CD8-positive, alpha-beta memory T cell (primary cell): ENCODE measurements around the gene SYT2. TPM values are rescaled to one million over a fixed set of nuclear protein-coding genes. Genes with fewer than 3 reads are reported as not detected.
A peak's percentile ranks its signal among the peaks of the same experiment; 100 is the strongest.

Source experiments
- CTCF ChIA-PET: fragments of 350-600 bp; sonication (Branson Sonifier 250); formaldehyde crosslinking; loops from one replicate; lab custom pipeline; 2021; ENCODE audit warnings: antibody characterized with exemption; lab: Charles Lee
- POLR2A ChIA-PET: fragments of 350-600 bp; sonication (Branson Sonifier 250); formaldehyde crosslinking; loops from one replicate; lab custom pipeline; 2021; ENCODE audit warnings: antibody characterized with exemption; lab: Charles Lee
- DNase-seq, 5 donors: peaks; one replicate each; pipeline versions ENCODE4 v3.0.0 to v3.0.0-alpha.2; 2020 to 2022; ENCODE audit warnings: mixed read lengths in 1 of 5
- H3K27ac ChIP-seq: one replicate; pipeline ENCODE4 v1.7.0; 2013; ENCODE audit warnings: low read depth, mild to moderate bottlenecking, low read length, moderate library complexity
- H3K27me3 ChIP-seq: 2 replicates; pipeline ENCODE4 v1.7.0; 2013; ENCODE audit warnings: low read length, mild to moderate bottlenecking; ENCODE audit not compliant: insufficient read depth, poor library complexity, severe bottlenecking
- H3K36me3 ChIP-seq: 2 replicates; pipeline ENCODE4 v1.7.0; 2013; ENCODE audit warnings: mild to moderate bottlenecking, low read length, moderate library complexity; ENCODE audit not compliant: insufficient read depth
- H3K4me1 ChIP-seq: 2 replicates; pipeline ENCODE4 v1.7.0; 2013; ENCODE audit warnings: mild to moderate bottlenecking, low read length, moderate library complexity; ENCODE audit not compliant: insufficient read depth
- H3K4me3 ChIP-seq: 2 replicates; pipeline ENCODE4 v1.7.0; 2013; ENCODE audit warnings: mild to moderate bottlenecking, low read length
- H3K9me3 ChIP-seq: 2 replicates; pipeline ENCODE4 v1.7.0; 2013; ENCODE audit warnings: mild to moderate bottlenecking, low read length
- H3K27ac Mint-ChIP-seq, 8 donors: one replicate each; pipeline ENCODE4 v1.8.0; 2020 to 2021; ENCODE audit warnings: mixed read lengths in 8 of 8, mild to moderate bottlenecking in 6 of 8, inconsistent platforms in 3 of 8, moderate library complexity in 3 of 8
- H3K27me3 Mint-ChIP-seq, 2 donors: one replicate each; pipeline ENCODE4 v1.8.0; 2020 to 2021; ENCODE audit warnings: mixed read lengths in 2 of 2, mild to moderate bottlenecking in 1 of 2, moderate library complexity in 1 of 2
- H3K36me3 Mint-ChIP-seq, 3 donors: one replicate each; pipeline ENCODE4 v1.8.0; 2020 to 2021; ENCODE audit warnings: mixed read lengths in 3 of 3, inconsistent platforms in 1 of 3, mild to moderate bottlenecking in 1 of 3
- H3K4me1 Mint-ChIP-seq, 3 donors: one replicate each; pipeline ENCODE4 v1.8.0; 2020 to 2021; ENCODE audit warnings: mixed read lengths in 3 of 3, inconsistent platforms in 1 of 3, mild to moderate bottlenecking in 1 of 3
- H3K4me3 Mint-ChIP-seq, 7 donors: one replicate each; pipeline ENCODE4 v1.8.0; 2020 to 2021; ENCODE audit warnings: mixed read lengths in 7 of 7, mild to moderate bottlenecking in 6 of 7, moderate library complexity in 4 of 7, inconsistent platforms in 2 of 7
- H3K9me3 Mint-ChIP-seq, 5 donors: one replicate each; pipeline ENCODE4 v1.8.0; 2020 to 2022; ENCODE audit warnings: mixed read lengths in 5 of 5, mild to moderate bottlenecking in 3 of 5, moderate library complexity in 2 of 5, inconsistent platforms in 1 of 5
- polyA plus RNA-seq: library from polyadenylated mRNA; unstranded; fragments of 300-500 nt; fragmentation: Illumina TruSeq; gene quantifications from one replicate; pipeline ENCODE4 v1.2.3, GENCODE V29; 2021
- total RNA-seq, 2 experiments: library from RNA; stranded (reverse); gene quantifications; one replicate each; pipeline ENCODE4 v1.2.3, GENCODE V29; 2021

The SYT2 gene
- total and polyA plus RNA-seq, 3 experiments from 2014 or later = not detected

- Histone ChIP-seq H3K36me3 (no peaks in the 10 kb centered on the region), H3K4me1 (no peaks in the 10 kb centered on the region), H3K9me3 (no peaks in the 10 kb centered on the region), H3K4me3 (no peak overlapping the region), H3K27me3 (peaks cover 4% of the 10 kb centered on the region), H3K27ac (no peak overlapping the region)
- Mint-ChIP-seq H3K36me3 (no peaks in the 10 kb centered on the region), H3K27ac (peak overlapping the region in 1 of 8 donors; percentile 57), H3K4me3 (no peak overlapping the region), H3K4me1 (no peaks in the 10 kb centered on the region), H3K9me3 (no peaks in the 10 kb centered on the region), H3K27me3 (peaks cover 15 to 56% of the 10 kb centered on the region in 2 donors)
- ChIA-PET POLR2A (no interaction called here), CTCF (interaction anchor here (1.2 kb wide), 1 partner anchor 22 kb away, joined by 3 read pairs; no protein-coding TSS in a partner anchor)
- no peak for DNase-seq
Measured at GRCh38 chr1:202658251-202658759, 51.9 kb downstream of the SYT2 start.

- H3K4me3 ChIP-seq = no peak overlapping the region
- Mint-ChIP-seq H3K36me3 (no peaks in the 10 kb centered on the region), H3K9me3 (no peaks in the 10 kb centered on the region), H3K4me1 (no peaks in the 10 kb centered on the region), H3K4me3 (no peak overlapping the region), H3K27ac (no peak overlapping the region), H3K27me3 (peaks cover 15 to 55% of the 10 kb centered on the region in 2 donors)
- no peak overlapping the region for H3K27ac ChIP-seq
- CTCF ChIA-PET = no interaction called here
- POLR2A ChIA-PET = no interaction called here
- no peaks in the 10 kb centered on the region for H3K9me3 ChIP-seq
- H3K4me1 ChIP-seq = no peaks in the 10 kb centered on the region
- DNase-seq = no peak
- H3K36me3 ChIP-seq = no peaks in the 10 kb centered on the region
- peaks cover 4% of the 10 kb centered on the region for H3K27me3 ChIP-seq
Measured at GRCh38 chr1:202656951-202657646, 53.2 kb downstream of the SYT2 start.

DNA sequence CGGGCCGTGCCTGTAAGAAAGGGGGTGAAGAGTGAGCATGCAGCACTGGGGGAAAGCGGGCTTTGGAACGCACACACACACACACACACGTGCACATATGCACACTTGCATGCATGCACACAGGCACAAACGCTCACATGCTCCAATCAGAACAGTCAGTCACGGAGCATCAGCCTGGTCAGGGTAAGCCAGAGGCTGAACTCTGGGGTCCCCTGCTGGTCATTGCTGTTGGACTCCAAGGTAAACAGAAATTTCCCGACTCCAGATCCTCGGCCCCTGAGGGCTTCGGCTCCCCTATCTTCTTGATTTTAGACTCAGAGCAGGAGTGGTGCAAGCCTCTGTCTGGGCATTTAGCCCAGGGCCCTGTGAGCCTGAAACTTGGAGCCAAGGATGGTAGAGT lies 54.2 kb downstream of the SYT2 start:
- H3K27me3 ChIP-seq = peaks cover 4% of the 10 kb centered on the region
- no peaks in the 10 kb centered on the region for H3K36me3 ChIP-seq

DNA sequence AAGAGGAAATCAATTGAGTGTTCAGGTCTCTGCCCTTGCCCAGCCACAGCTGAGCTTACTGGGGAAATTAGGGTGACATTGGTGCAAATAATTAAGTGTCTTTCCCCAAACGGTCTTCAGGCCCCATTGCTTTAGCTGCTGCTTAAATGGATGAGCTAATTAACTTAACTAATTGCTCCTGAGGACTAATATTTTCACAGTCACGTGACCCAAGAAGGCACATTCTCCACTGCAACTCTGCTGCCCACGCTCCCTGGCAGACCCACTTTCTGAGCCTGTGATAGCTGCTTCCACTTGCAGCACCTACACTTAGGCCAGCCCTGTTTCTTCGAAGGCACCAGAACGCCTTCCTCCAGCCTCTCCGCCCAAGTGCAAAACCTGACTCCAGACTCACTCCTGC lies 56.2 kb downstream of the SYT2 start:
- CTCF ChIA-PET = no interaction called here
- no peak overlapping the region for H3K27ac Mint-ChIP-seq
- no peak for DNase-seq
- Histone ChIP-seq H3K36me3 (no peaks in the 10 kb centered on the region), H3K27ac (no peak overlapping the region), H3K27me3 (no peaks in the 10 kb centered on the region), H3K4me1 (no peaks in the 10 kb centered on the region), H3K9me3 (no peaks in the 10 kb centered on the region), H3K4me3 (no peak overlapping the region)
- H3K4me3 Mint-ChIP-seq = no peak overlapping the region
- H3K4me1 Mint-ChIP-seq = no peaks in the 10 kb centered on the region
- POLR2A ChIA-PET = no interaction called here
- no peaks in the 10 kb centered on the region for H3K9me3 Mint-ChIP-seq
- no peaks in the 10 kb centered on the region for H3K36me3 Mint-ChIP-seq
- peaks cover 15 to 65% of the 10 kb centered on the region in 2 donors for H3K27me3 Mint-ChIP-seq

More for the DNA sequence above, 54.2 kb downstream of the SYT2 start:
- H3K9me3 Mint-ChIP-seq = no peaks in the 10 kb centered on the region
- H3K27me3 Mint-ChIP-seq = peaks cover 15 to 55% of the 10 kb centered on the region in 2 donors
- Histone ChIP-seq H3K27ac (no peak overlapping the region), H3K4me1 (no peaks in the 10 kb centered on the region), H3K9me3 (no peaks in the 10 kb centered on the region), H3K4me3 (no peak overlapping the region)
- no peak for DNase-seq
- H3K27ac Mint-ChIP-seq = no peak overlapping the region
- no peak overlapping the region for H3K4me3 Mint-ChIP-seq
- H3K4me1 Mint-ChIP-seq = no peaks in the 10 kb centered on the region
- CTCF ChIA-PET = no interaction called here
- no peaks in the 10 kb centered on the region for H3K36me3 Mint-ChIP-seq
- POLR2A ChIA-PET = no interaction called here

DNA sequence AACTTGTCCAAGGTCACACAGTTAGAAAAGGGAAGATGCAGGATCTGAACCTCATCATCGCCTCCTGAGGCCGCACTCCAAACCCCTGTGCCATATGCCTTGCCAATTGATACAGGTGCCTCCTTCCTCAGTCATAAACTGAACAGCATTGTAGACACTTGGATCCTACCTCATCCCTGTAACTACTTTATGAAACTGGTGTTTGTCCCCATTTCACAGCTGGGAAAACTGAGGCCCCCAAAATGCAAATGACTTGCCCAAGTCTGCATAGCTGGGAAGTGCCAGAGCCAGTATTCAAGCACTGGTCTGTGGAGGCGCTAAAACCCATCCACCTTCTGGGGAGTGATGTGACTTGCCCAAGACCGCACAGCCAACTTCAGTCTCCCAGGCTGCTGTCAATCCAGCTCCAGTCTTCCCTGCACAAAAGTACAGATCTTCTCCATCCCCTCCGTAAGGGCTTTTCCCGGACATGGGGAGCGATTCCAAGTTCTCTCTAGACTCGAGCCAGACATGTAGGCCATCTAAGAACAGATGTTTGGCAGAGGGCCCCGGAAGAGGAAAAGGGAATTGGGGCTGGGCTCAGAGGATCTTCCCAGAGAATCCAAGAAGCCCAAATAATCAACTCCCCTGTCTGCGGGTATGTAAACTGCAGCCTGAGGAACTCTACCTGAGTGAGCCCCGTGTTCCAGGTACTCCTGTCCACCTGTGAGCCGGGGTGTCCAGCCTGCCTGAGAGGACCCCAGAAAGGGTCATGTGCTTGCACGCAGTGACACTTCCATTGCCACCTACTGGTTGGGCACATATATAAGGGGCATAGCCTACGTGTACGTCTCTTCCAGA lies 60.5 kb downstream of the SYT2 start:
- Histone ChIP-seq H3K4me3 (no peak overlapping the region), H3K9me3 (no peaks in the 10 kb centered on the region), H3K27me3 (peaks cover 2% of the 10 kb centered on the region), H3K4me1 (peaks cover 2% of the 10 kb centered on the region), H3K36me3 (no peaks in the 10 kb centered on the region), H3K27ac (no peak overlapping the region)
- ChIA-PET CTCF (no interaction called here), POLR2A (no interaction called here)
- H3K4me3 Mint-ChIP-seq = no peak overlapping the region
- peaks cover 0 to 3% (median 3%) of the 10 kb centered on the region in 3 donors for H3K4me1 Mint-ChIP-seq
- H3K27ac Mint-ChIP-seq = no peak overlapping the region
- no peaks in the 10 kb centered on the region for H3K36me3 Mint-ChIP-seq
- H3K9me3 Mint-ChIP-seq = no peaks in the 10 kb centered on the region
- H3K27me3 Mint-ChIP-seq = peaks cover 21 to 65% of the 10 kb centered on the region in 2 donors
- no peak for DNase-seq

- Histone ChIP-seq H3K9me3 (no peaks in the 10 kb centered on the region), H3K27ac (no peak overlapping the region), H3K27me3 (peaks cover 13% of the 10 kb centered on the region), H3K36me3 (no peaks in the 10 kb centered on the region), H3K4me3 (no peak overlapping the region), H3K4me1 (peaks cover 11% of the 10 kb centered on the region)
- DNase-seq = no peak
- ChIA-PET POLR2A (no interaction called here), CTCF (no interaction called here)
- no peaks in the 10 kb centered on the region for H3K36me3 Mint-ChIP-seq
- H3K27me3 Mint-ChIP-seq = peaks cover 20 to 68% of the 10 kb centered on the region in 2 donors
- no peaks in the 10 kb centered on the region for H3K9me3 Mint-ChIP-seq
- H3K27ac Mint-ChIP-seq = no peak overlapping the region
- H3K4me3 Mint-ChIP-seq = no peak overlapping the region
- H3K4me1 Mint-ChIP-seq = peaks cover 10 to 13% (median 11%) of the 10 kb centered on the region in 3 donors
Measured at GRCh38 chr1:202648605-202649226, 61.5 kb downstream of the SYT2 start.

GRCh38 chr1:202645097-202645476 lies 65.2 kb downstream of the SYT2 start:
- Histone ChIP-seq H3K36me3 (no peaks in the 10 kb centered on the region), H3K4me3 (no peak overlapping the region), H3K27me3 (peaks cover 35% of the 10 kb centered on the region), H3K4me1 (peaks cover 22% of the 10 kb centered on the region), H3K27ac (no peak overlapping the region), H3K9me3 (no peaks in the 10 kb centered on the region)
- no peaks in the 10 kb centered on the region for H3K9me3 Mint-ChIP-seq
- ChIA-PET POLR2A (no interaction called here), CTCF (no interaction called here)
- peak overlapping the region in 2 of 7 donors; percentile 77 to 78 for H3K4me3 Mint-ChIP-seq
- H3K36me3 Mint-ChIP-seq = no peaks in the 10 kb centered on the region
- no peak overlapping the region for H3K27ac Mint-ChIP-seq
- no peak for DNase-seq
- H3K4me1 Mint-ChIP-seq = peaks cover 18 to 39% (median 22%) of the 10 kb centered on the region in 3 donors
- peaks cover 40 to 77% of the 10 kb centered on the region in 2 donors for H3K27me3 Mint-ChIP-seq
